Sigmoid colon (tissue), 7 donors: Measurements from ENCODE around the gene ACYP2. TPM values are rescaled to one million over a fixed set of nuclear protein-coding genes. Genes with fewer than 3 reads are reported as not detected.
"Not testable (repeated sequence)": the region's sequence is repeated elsewhere in the genome, so short reads cannot be mapped to it uniquely, and the experiment has no call there.

ENCODE experiments used
- DNase-seq: peaks from one replicate; pipeline ENCODE4 v3.0.0-alpha.2; 2019
- H3K27ac ChIP-seq, 4 donors: fragments of 200-600 bp; sonication (generic); one replicate each; pipeline ENCODE4 v1.5.1; 2016 to 2019; ENCODE audit warnings: mild to moderate bottlenecking in 1 of 4
- H3K27me3 ChIP-seq, 3 donors: fragments of 200-600 bp; sonication (generic); one replicate each; pipeline ENCODE4 v1.5.1; 2019; ENCODE audit warnings: mild to moderate bottlenecking in 1 of 3
- H3K36me3 ChIP-seq, 4 donors: fragments of 200-600 bp; sonication (generic); one replicate each; pipeline ENCODE4 v1.5.1; 2016 to 2019
- H3K4me1 ChIP-seq, 4 donors: fragments of 200-600 bp; sonication (generic); one replicate each; pipeline ENCODE4 v1.5.1; 2017 to 2019
- H3K4me3 ChIP-seq, 4 donors: fragments of 200-600 bp; sonication (generic); one replicate each; pipeline ENCODE4 v1.5.1; 2017 to 2019; ENCODE audit warnings: mild to moderate bottlenecking in 2 of 4, moderate library complexity in 1 of 4
- H3K9me3 ChIP-seq, 4 donors: fragments of 200-600 bp in 3 of 4; sonication (generic) in 3 of 4; one replicate each; pipeline versions ENCODE4 v1.5.1 to v1.6.1; 2013 to 2019
- EP300 ChIP-seq, 4 donors: sonication (generic); formaldehyde crosslinking; IDR thresholded peaks; one replicate each; pipeline ENCODE4 v1.6.1; 2017; ENCODE audit warnings: antibody characterized with exemption in 4 of 4
- POLR2A ChIP-seq, 2 donors: fragments of 450-650 bp; IDR thresholded peaks; one replicate each; pipeline ENCODE4 v1.6.1; 2016; ENCODE audit warnings: antibody characterized with exemption in 2 of 2, mild to moderate bottlenecking in 2 of 2, moderate library complexity in 2 of 2
- POLR2AphosphoS5 ChIP-seq, 4 donors: sonication (generic); formaldehyde crosslinking; IDR thresholded peaks; one replicate each; pipeline ENCODE4 v1.6.1; 2017; ENCODE audit warnings: antibody characterized with exemption in 4 of 4
- WGBS, 2 donors: extraction: QIAGEN DNeasy Blood & Tissue Kit; methylation state at CpG; one replicate each; pipeline ENCODE4 v1.1.7; 2013; 5-methylcytosine and 5-hydroxymethylcytosine counted together
- intact Hi-C: fragments of 100-400 bp; cut with DNase I; formaldehyde crosslinking; loops from one replicate; pipeline ENCODE4 v1.15.1; 2023
- polyA plus RNA-seq, 3 donors: library from polyadenylated mRNA; stranded (reverse); fragments of 200-250 nt; gene quantifications; one replicate each; pipeline ENCODE4 v1.2.3, GENCODE V29; 2013
- total RNA-seq, 4 donors: library from RNA; depleted of rRNA; stranded (reverse); fragments of >200 nt; gene quantifications; one replicate each; pipeline ENCODE4 v1.1.0, GENCODE V29; 2016
- TF ChIP-seq, protein P1 (sequence below), 4 experiments: fragments of 450-650 bp in 3 of 4; fragments of 200-600 bp in 1 of 4; IDR thresholded peaks; one replicate each; pipeline ENCODE4 v1.5.1; 2016 to 2019; ENCODE audit warnings: antibody characterized with exemption in 4 of 4, mild to moderate bottlenecking in 3 of 4, moderate library complexity in 2 of 4
- donor health status: healthy with polysubstance abuse.
- donor health status: Bipolar disorder and iron deficiency.
- donor health status: healthy.

Gene ACYP2
- total RNA-seq (10 to 100 TPM; 15.8 to 32.0 (median 26.7) TPM), polyA plus RNA-seq (10 to 100 TPM; 13.2 to 19.8 (median 17.6) TPM)

DNA sequence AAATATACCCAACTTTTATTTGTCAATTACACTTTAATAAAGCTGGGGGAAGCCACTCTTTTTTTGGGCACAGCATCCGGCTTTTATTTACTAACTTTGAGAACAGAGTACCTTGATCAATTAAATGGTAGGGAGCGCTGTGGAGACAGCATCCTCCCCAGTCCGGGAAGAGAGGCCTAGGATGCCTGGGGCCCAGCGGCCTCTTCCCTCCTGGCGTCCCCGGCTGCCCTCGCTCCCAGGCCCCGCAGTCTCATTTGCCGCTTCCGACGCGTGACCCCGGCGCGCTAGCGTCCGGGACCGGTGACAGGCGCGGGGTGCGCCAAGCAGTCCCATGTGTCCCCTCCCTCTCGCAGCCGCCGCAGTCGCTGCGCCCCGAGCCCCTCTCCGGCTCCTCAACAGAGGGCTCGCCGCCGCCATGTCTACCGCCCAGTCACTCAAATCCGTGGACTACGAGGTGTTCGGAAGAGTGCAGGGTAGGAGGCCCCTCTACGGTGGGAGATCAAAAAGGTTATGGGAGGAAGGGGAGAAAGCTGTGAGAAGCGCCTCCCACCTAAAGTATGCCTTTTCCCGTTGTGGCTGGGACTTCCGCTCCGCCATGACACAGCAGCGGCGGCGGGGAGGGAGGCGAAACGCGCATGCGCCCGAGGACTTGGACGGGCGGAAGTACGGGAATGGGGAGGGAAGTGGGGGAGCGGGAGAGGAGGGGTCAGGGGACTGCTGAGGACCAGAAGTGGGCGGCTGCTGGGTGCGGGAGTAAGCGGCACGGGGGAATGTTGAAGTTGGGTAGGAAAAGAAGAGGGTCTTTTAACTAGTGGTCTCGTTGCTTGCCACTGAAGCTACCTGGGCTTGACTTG, at the start of gene ACYP2:
Gene ACYP2, plus strand, starts transcription at position 332 of the 854 bp plus-strand sequence.
- DNase-seq = peak; percentile 98
- no peaks in the 10 kb centered on the region for H3K9me3 ChIP-seq
- peaks cover 0 to 12% (median 5%) of the 10 kb centered on the region in 4 donors for H3K4me1 ChIP-seq
- 0% methylated on average over 57 of the region's 57 CpGs for WGBS, 2 donors
- no peaks in the 10 kb centered on the region for H3K27me3 ChIP-seq
- TF ChIP-seq POLR2A (IDR thresholded peaks at IDR 0.05) (peak; percentile 55 to 72), POLR2AphosphoS5 (IDR thresholded peaks at IDR 0.05) (peak; percentile 91 to 92 (median 92)), EP300 (IDR thresholded peaks at IDR 0.05) (no peak)
- TF ChIP-seq, protein P1, sequence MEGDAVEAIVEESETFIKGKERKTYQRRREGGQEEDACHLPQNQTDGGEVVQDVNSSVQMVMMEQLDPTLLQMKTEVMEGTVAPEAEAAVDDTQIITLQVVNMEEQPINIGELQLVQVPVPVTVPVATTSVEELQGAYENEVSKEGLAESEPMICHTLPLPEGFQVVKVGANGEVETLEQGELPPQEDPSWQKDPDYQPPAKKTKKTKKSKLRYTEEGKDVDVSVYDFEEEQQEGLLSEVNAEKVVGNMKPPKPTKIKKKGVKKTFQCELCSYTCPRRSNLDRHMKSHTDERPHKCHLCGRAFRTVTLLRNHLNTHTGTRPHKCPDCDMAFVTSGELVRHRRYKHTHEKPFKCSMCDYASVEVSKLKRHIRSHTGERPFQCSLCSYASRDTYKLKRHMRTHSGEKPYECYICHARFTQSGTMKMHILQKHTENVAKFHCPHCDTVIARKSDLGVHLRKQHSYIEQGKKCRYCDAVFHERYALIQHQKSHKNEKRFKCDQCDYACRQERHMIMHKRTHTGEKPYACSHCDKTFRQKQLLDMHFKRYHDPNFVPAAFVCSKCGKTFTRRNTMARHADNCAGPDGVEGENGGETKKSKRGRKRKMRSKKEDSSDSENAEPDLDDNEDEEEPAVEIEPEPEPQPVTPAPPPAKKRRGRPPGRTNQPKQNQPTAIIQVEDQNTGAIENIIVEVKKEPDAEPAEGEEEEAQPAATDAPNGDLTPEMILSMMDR (IDR thresholded peaks at IDR 0.05) = peak in 2 of 4 experiments; percentile 11 to 26
- intact Hi-C loops = loop anchor here (1.0 to 10.0 kb wide), 3 partner anchors 145 to 589 kb away; partner anchors contain the start of gene PSME4
- peak within 1 kb of the TSS; percentile 60 to 78 (median 72) for H3K4me3 ChIP-seq
- H3K27ac ChIP-seq = peak within 1 kb of the TSS; percentile 92 to 98 (median 96)
- no peaks in the 10 kb centered on the region for H3K36me3 ChIP-seq

DNA sequence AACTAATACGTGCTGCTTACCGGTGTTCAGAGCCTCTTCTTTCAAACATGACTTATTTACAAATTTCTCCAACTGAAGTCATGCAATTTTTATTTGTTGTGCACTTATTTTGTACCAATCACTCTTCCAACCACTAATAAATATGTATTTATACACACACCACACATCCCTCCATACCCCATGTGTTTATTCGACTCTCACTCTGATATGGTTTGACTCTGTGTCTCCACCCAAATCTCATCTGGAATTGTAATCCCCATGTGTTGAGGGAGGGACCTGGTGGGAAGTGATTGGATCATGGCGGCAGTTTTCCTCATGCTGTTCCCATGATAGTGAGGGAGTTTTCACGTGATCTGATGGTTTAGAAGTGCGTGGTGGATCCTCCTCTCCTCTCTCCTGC, 49.5 kb upstream of the ACYP2 start:
- H3K36me3 ChIP-seq = no peaks in the 10 kb centered on the region
- TF ChIP-seq EP300 (IDR thresholded peaks at IDR 0.05) (no peak), POLR2AphosphoS5 (IDR thresholded peaks at IDR 0.05) (no peak), POLR2A (IDR thresholded peaks at IDR 0.05) (no peak)
- TF ChIP-seq, protein P1 (IDR thresholded peaks at IDR 0.05) = no peak
- H3K4me1 ChIP-seq = no peaks in the 10 kb centered on the region
- no peak overlapping the region for H3K27ac ChIP-seq
- intact Hi-C loops = no loop called here
- no peak overlapping the region for H3K4me3 ChIP-seq
- H3K27me3 ChIP-seq = no peaks in the 10 kb centered on the region
- no peaks in the 10 kb centered on the region for H3K9me3 ChIP-seq
- DNase-seq = no peak
- 90 to 95% methylated on average over 6 of the region's 6 CpGs for WGBS, 2 donors

DNA sequence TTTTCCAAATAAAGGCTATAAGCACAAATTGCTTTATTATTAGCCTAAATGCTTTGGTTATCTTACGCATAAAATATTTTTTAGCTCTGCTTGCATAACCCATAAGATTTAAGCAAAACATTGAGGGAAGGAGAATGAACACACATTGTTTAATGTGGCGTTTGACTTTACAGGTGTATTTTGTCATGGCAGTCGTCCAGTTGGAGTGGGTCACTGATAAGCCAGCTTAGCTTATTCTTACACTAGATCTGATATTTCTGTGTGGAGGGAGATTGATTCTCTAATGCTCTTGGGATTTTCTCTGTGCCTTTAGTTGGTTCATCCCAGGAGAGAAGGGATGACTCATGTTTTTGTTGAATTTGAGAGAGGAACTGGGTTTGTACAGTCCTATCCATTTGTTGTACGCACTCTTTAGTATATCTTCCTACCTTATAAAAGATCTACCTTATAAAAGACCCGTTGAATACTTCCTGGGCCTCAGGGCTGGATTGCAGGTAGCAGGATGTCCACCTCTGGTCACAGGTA, 47.5 kb upstream of the ACYP2 start:
- Histone ChIP-seq H3K4me3 (no peak overlapping the region), H3K27ac (no peak overlapping the region), H3K27me3 (no peaks in the 10 kb centered on the region), H3K9me3 (no peaks in the 10 kb centered on the region), H3K4me1 (no peaks in the 10 kb centered on the region), H3K36me3 (no peaks in the 10 kb centered on the region)
- 85 to 87% methylated on average over 5 of the region's 5 CpGs for WGBS, 2 donors
- intact Hi-C loops = no loop called here
- TF ChIP-seq, protein P1 (IDR thresholded peaks at IDR 0.05) = no peak
- TF ChIP-seq POLR2AphosphoS5 (IDR thresholded peaks at IDR 0.05) = no peak
- TF ChIP-seq POLR2A (IDR thresholded peaks at IDR 0.05) = no peak
- no peak for TF ChIP-seq EP300 (IDR thresholded peaks at IDR 0.05)
- DNase-seq = no peak

DNA sequence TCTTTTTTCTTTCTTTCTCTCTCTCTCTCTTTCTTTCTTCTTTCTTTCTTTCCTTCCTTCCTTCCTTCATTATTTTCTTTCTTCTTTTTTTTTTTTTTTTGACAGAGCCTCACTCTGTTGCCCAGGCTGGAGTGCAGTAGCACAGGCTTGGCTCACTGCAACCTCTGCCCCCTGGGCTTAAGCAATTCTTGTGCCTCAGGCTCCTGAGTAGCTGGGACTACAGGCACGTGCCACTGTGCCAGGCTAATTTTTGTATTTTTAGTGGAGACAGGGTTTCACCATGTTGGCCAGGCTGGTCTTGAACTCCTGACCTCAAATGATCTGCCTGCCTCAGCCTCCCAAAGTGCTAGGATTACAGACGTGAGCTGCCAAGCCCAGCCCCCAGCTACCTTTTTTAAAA, 42.9 kb upstream of the ACYP2 start:
- intact Hi-C loops = not testable (repeated sequence)
- 87 to 88% methylated on average over 2 of the region's 2 CpGs for WGBS, 2 donors

DNA sequence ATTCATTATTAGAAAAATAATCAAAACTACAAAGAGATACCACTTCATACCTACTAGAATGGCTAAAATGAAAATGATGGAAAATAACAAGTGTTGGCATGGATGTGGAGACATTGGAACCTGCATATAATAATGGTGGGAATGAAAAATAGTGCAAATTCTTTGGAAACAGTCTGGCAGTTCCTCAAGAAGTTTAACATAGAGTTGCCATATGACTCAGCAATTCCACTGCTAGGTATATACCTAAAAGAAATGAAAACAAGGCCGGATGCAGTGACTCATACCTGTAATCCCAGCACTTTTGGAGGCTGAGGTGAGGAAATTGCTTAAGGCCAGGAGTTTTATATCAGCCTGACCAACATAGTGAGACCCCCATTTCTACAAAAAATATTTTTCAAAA, 41.6 kb upstream of the ACYP2 start:
- no peak overlapping the region for H3K4me3 ChIP-seq
- H3K9me3 ChIP-seq = no peaks in the 10 kb centered on the region
- no peak overlapping the region for H3K27ac ChIP-seq
- no peaks in the 10 kb centered on the region for H3K27me3 ChIP-seq
- no peaks in the 10 kb centered on the region for H3K4me1 ChIP-seq
- TF ChIP-seq, protein P1 (IDR thresholded peaks at IDR 0.05) = no peak
- TF ChIP-seq EP300 (IDR thresholded peaks at IDR 0.05) = no peak
- no peak for TF ChIP-seq POLR2A (IDR thresholded peaks at IDR 0.05)
- TF ChIP-seq POLR2AphosphoS5 (IDR thresholded peaks at IDR 0.05) = no peak
- no peaks in the 10 kb centered on the region for H3K36me3 ChIP-seq
- 79 to 83% methylated on average over 1 of the region's 1 CpG for WGBS, 2 donors
- intact Hi-C loops = no loop called here
- no peak for DNase-seq

More for the DNA sequence above, 42.9 kb upstream of the ACYP2 start:
- not testable (repeated sequence) for H3K27me3 ChIP-seq, H3K27ac ChIP-seq, H3K4me1 ChIP-seq, H3K36me3 ChIP-seq, H3K4me3 ChIP-seq, DNase-seq, H3K9me3 ChIP-seq
